B cell (primary cell): ENCODE results near the gene NKAIN2.

ENCODE experiments used
- EZH2 ChIP-seq: IDR thresholded peaks from 2 replicates; pipeline ENCODE4 v1.6.1; 2012; ENCODE audit warnings: borderline replicate concordance, low read depth, mild to moderate bottlenecking, moderate library complexity, low read length; ENCODE audit not compliant: insufficient read depth, poor library complexity, severe bottlenecking
- TF ChIP-seq, protein P1 (sequence below): fragments of 200-600 bp; IDR thresholded peaks from one replicate; pipeline ENCODE4 v1.8.0; 2022; ENCODE audit warnings: antibody characterized with exemption, mild to moderate bottlenecking

DNA sequence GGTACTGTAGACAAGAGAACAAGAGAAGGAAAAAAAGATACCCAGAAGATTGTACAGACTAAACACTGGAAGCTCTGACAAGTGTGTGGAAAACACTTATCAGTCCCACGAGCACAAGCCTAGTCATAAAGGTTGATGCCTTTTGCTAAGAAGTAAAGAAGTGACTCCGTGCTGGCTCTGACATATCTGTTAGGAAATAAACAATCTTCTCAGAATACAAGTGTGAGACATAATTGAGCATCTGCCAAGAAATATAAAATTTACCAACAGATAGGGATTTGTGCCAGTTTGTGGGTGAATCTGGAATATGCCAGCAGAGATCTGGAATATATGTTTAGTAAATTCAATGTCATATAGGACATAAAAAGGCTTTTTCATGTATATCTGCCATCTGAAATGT, 899.9 kb downstream of the NKAIN2 start:
- TF ChIP-seq, protein P1, sequence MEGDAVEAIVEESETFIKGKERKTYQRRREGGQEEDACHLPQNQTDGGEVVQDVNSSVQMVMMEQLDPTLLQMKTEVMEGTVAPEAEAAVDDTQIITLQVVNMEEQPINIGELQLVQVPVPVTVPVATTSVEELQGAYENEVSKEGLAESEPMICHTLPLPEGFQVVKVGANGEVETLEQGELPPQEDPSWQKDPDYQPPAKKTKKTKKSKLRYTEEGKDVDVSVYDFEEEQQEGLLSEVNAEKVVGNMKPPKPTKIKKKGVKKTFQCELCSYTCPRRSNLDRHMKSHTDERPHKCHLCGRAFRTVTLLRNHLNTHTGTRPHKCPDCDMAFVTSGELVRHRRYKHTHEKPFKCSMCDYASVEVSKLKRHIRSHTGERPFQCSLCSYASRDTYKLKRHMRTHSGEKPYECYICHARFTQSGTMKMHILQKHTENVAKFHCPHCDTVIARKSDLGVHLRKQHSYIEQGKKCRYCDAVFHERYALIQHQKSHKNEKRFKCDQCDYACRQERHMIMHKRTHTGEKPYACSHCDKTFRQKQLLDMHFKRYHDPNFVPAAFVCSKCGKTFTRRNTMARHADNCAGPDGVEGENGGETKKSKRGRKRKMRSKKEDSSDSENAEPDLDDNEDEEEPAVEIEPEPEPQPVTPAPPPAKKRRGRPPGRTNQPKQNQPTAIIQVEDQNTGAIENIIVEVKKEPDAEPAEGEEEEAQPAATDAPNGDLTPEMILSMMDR, result no peak
- TF ChIP-seq EZH2, result no peak
